ENCODE measurements around the gene RPS5.
"Not testable (repeated sequence)": the region's sequence is repeated elsewhere in the genome, so short reads cannot be mapped to it uniquely, and the experiment has no call there.

The RPS5 gene

GRCh38 chr19:58385891-58386575 lies 1.0 kb upstream of the RPS5 start:
- DNase-seq: no peak

DNA sequence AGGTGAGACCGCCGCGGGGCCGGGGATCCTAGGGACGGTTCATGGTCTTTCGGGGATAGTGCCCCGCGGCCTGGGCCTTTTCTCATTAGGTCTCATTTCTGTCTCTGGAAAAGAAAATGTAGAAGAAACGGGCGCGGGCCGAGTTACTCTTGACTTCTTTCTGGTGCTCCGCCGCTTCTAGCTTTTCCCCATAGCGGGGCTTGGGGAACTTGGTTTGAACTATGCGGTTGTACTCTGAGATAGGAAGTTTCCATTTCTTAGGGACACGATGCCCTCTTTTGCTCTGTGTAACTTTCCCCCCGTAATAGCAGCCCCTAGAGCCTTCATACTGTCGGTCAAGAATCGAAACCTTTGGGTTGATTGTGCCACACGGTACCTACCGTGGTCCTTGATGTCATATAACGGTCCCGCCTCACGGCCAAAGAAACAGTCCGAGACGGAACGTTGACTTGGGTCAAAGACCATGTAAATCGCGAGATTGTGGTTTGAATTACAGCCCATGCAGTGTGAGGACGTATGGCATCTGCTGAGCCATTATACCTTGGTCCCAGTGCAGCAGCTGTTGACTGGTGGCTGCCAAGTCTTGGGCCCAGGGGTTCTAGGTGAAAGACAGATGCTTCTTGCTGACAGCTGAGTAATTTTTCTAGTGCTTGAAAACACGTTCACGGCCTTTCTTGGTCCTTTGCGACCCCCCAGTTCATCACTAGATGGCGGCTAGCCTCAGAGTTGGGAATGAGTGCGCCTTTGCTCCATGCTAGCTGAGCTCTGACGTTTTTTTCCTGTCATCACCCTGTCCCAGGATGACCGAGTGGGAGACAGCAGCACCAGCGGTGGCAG lies 487 bp downstream of the RPS5 start:
- DNase-seq: peak; percentile 27

GRCh38 chr19:58388175-58388526 lies 1.1 kb downstream of the RPS5 start:
- no peak for DNase-seq

- DNase-seq: no peak
These were observed 6.1 kb downstream of the RPS5 start for GRCh38 chr19:58392945-58393724.

DNA sequence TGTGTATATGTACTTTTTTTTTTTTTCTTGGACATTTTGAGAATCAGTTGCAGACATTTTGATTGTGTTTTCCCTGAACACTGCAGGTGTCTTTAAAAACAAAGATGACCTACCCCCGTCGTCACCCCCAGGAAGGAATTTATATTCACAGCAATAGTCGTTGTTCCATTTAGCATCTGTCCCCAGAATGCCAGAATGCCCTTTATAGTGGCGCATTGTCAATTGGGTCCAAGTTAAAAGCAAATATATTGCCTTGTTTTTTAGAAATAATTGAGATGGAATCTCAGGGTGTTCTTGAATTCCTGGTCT lies 6.6 kb downstream of the RPS5 start:
- no peak for DNase-seq

GRCh38 chr19:58394821-58395219 lies 7.8 kb downstream of the RPS5 start:
- no peak for DNase-seq

- DNase-seq: no peak
These were observed 8.3 kb downstream of the RPS5 start, which contains the start of gene RNF225 for GRCh38 chr19:58395220-58395978. TSS of gene RNF225 (plus strand) at chr19:58395656. CDS start at chr19:58396090, 434 bp downstream.

DNA sequence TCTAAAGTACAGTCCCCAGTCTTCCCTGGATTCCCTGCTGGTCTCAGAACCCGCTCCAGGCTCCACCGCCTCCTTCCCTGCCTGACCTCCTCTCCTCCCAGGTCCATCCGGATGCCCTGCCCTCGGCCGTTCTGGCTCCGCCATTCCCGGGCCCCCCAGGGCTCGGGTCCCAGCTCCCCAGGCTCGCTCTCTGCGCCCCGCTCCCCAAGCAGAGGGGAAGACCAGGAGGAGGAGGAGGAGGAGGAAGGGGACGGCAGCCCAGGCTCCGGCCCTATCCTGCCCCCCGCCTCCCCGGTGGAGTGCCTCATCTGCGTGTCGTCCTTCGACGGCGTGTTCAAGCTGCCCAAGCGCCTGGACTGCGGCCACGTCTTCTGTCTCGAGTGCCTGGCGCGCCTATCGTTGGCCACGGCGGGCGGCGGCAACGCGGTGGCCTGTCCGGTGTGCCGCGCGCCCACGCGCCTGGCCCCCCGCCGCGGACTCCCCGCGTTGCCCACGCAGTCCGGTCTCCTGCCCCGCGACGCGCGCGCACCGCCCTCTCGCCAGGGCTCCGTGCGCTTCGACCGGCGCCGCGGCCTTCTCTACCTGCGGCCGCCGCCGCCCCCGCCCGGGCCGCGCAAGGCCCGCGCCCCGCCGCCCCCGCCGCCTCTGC lies 9.0 kb downstream of the RPS5 start:
- no peak for DNase-seq

DNA sequence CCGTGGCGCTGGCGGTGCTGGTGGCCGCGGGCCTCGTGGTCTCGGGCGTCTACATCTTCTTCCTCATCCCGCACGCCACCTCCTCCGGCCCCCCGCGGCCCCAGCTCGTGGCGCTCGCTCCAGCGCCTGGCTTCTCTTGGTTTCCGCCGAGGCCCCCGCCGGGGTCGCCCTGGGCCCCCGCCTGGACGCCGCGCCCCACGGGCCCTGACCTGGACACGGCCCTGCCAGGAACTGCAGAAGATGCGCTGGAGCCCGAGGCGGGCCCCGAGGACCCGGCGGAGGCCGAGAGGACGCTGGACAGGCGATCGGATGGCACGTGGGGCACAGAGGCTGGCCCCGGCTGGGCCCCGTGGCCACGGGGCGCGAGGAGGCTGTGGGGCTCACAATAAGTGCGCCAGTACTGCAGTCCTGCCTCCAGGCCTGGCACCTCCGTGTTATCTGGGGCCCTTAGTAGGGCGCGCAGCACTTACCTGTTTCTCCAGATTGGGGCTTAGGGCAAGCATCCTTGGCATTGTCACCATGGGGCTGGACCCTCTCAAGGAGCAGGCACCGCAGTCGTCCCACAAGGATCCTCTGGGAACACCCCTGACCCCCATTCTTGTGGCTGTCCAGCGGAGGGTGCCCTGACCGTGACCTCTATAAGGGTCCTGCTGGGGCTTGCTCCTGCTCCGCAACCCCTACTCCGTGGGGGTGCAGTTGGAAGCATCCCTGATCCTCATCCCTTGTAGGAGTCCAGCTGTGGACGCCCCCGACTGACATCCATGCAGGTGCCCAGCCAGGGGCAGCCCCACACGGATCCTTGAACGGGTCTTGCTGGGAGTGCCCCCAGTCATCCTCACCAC lies 9.8 kb downstream of the RPS5 start:
- DNase-seq: no peak

- DNase-seq: peak; percentile 67
These were observed 10.5 kb downstream of the RPS5 start for GRCh38 chr19:58397533-58398037.

GRCh38 chr19:58398087-58398486 lies 11.0 kb downstream of the RPS5 start:
- DNase-seq: no peak

- no peak for DNase-seq
These were observed 11.5 kb downstream of the RPS5 start for GRCh38 chr19:58398545-58398944.

DNA sequence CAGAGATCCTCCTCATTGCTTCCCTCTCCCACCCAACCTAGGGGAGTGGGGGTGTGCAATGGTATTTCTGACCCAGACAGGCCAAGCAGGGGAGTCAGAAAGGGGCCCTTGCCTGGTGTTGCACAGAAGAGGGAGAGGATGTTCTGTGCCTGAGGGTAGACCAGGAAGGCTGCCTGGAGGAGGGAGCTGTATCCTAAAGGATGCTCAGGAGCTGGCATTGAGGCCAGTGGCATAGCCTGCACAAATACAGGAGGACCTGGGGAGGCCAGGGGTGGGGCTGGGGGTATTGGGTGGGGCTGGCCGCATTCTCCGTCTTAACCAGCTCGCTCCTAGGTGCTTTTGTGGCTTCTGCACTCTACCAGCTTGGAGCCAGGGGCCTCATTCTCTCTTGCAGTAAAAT lies 12.8 kb downstream of the RPS5 start:
- no peak for DNase-seq

- no peak for DNase-seq
These were observed 13.3 kb downstream of the RPS5 start for GRCh38 chr19:58400316-58400915.

- peak; percentile 97 for DNase-seq
These were observed 14.1 kb downstream of the RPS5 start for GRCh38 chr19:58400916-58401839.

- DNase-seq: no peak
These were observed 14.9 kb downstream of the RPS5 start for GRCh38 chr19:58401840-58402421.

- DNase-seq: not testable (repeated sequence)
These were observed 16.9 kb downstream of the RPS5 start for GRCh38 chr19:58403920-58404478.

GRCh38 chr19:58406818-58407657 lies 20.0 kb downstream of the RPS5 start:
- no peak for DNase-seq

Data from DMS 273 treated with DMSO at 0.1 percent for 48 hours (cell line).